Endothelial cell (in vitro differentiated cells): ENCODE data around the gene SYT7. TPM values are rescaled to one million over a fixed set of nuclear protein-coding genes. Genes with fewer than 3 reads are reported as not detected.

Experiments
- DNase-seq: peaks from one replicate; pipeline ENCODE4 v3.0.0; 2021; ENCODE audit warnings: low spot score
- H3K27ac Mint-ChIP-seq: one replicate; pipeline ENCODE4 v1.8.0; 2021; ENCODE audit warnings: mixed read lengths, inconsistent platforms; ENCODE audit not compliant: unreplicated experiment
- H3K27me3 Mint-ChIP-seq: one replicate; pipeline ENCODE4 v1.8.0; 2021; ENCODE audit warnings: mild to moderate bottlenecking, moderate library complexity, mixed read lengths, inconsistent platforms; ENCODE audit not compliant: unreplicated experiment
- H3K36me3 Mint-ChIP-seq: one replicate; pipeline ENCODE4 v1.8.0; 2021; ENCODE audit warnings: mild to moderate bottlenecking, low read depth, mixed read lengths, inconsistent platforms; ENCODE audit not compliant: unreplicated experiment
- H3K4me1 Mint-ChIP-seq: one replicate; pipeline ENCODE4 v1.8.0; 2021; ENCODE audit warnings: mild to moderate bottlenecking, mixed read lengths, inconsistent platforms; ENCODE audit not compliant: unreplicated experiment
- H3K4me3 Mint-ChIP-seq: one replicate; pipeline ENCODE4 v1.8.0; 2021; ENCODE audit warnings: mild to moderate bottlenecking, mixed read lengths, inconsistent platforms; ENCODE audit not compliant: unreplicated experiment
- H3K9me3 Mint-ChIP-seq: one replicate; pipeline ENCODE4 v1.8.0; 2021; ENCODE audit warnings: mixed read lengths, inconsistent platforms; ENCODE audit not compliant: unreplicated experiment
- CTCF ChIP-seq: fragments of 200-600 bp; sonication (generic); IDR thresholded peaks from one replicate; pipeline ENCODE4 v1.5.0; 2021; ENCODE audit warnings: antibody characterized with exemption; ENCODE audit not compliant: unreplicated experiment
- total RNA-seq: library from RNA; stranded (reverse); fragmentation: NEBNext Ultra II Directional; extraction: Animal tissue kit (Norgen Biotek cat#: 25700); gene quantifications from one replicate; pipeline ENCODE4 v1.2.1, GENCODE V29; 2021; ENCODE audit not compliant: unreplicated experiment

The SYT7 gene
- total RNA-seq, 1 donor from 2014 or later = 9.7 TPM

GRCh38 chr11:61539006-61539405, 41.9 kb downstream of the SYT7 start:
- peaks cover 4% of the 10 kb centered on the region for H3K36me3 Mint-ChIP-seq
- no peak for DNase-seq
- H3K4me3 Mint-ChIP-seq = no peak overlapping the region
- no peak for TF ChIP-seq CTCF
- H3K4me1 Mint-ChIP-seq = peaks cover 21% of the 10 kb centered on the region
- no peak overlapping the region for H3K27ac Mint-ChIP-seq
- H3K27me3 Mint-ChIP-seq = peaks cover 15% of the 10 kb centered on the region
- H3K9me3 Mint-ChIP-seq = no peaks in the 10 kb centered on the region

GRCh38 chr11:61538636-61538961, 42.3 kb downstream of the SYT7 start:
- no peaks in the 10 kb centered on the region for H3K9me3 Mint-ChIP-seq
- H3K4me1 Mint-ChIP-seq = peaks cover 21% of the 10 kb centered on the region
- no peak for TF ChIP-seq CTCF

GRCh38 chr11:61537326-61537725, 43.5 kb downstream of the SYT7 start:
- Mint-ChIP-seq H3K4me1 (peaks cover 21% of the 10 kb centered on the region), H3K27ac (no peak overlapping the region), H3K9me3 (no peaks in the 10 kb centered on the region), H3K36me3 (peaks cover 4% of the 10 kb centered on the region), H3K27me3 (peaks cover 17% of the 10 kb centered on the region), H3K4me3 (no peak overlapping the region)
- no peak for DNase-seq
- TF ChIP-seq CTCF = no peak

More at GRCh38 chr11:61538636-61538961, 42.3 kb downstream of the SYT7 start:
- peaks cover 4% of the 10 kb centered on the region for H3K36me3 Mint-ChIP-seq
- no peak for DNase-seq
- no peak overlapping the region for H3K27ac Mint-ChIP-seq
- peaks cover 15% of the 10 kb centered on the region for H3K27me3 Mint-ChIP-seq
- no peak overlapping the region for H3K4me3 Mint-ChIP-seq

- TF ChIP-seq CTCF = no peak
- H3K4me3 Mint-ChIP-seq = no peak overlapping the region
- no peak for DNase-seq
- H3K4me1 Mint-ChIP-seq = peaks cover 20% of the 10 kb centered on the region
- H3K27me3 Mint-ChIP-seq = peaks cover 17% of the 10 kb centered on the region
- no peaks in the 10 kb centered on the region for H3K9me3 Mint-ChIP-seq
- H3K36me3 Mint-ChIP-seq = peaks cover 4% of the 10 kb centered on the region
- H3K27ac Mint-ChIP-seq = no peak overlapping the region
Measured at GRCh38 chr11:61536676-61537270, 44.1 kb downstream of the SYT7 start.

GRCh38 chr11:61535998-61536675, 44.7 kb downstream of the SYT7 start:
- Mint-ChIP-seq H3K4me3 (no peak overlapping the region), H3K27me3 (peaks cover 12% of the 10 kb centered on the region), H3K4me1 (peaks cover 13% of the 10 kb centered on the region), H3K9me3 (no peaks in the 10 kb centered on the region), H3K36me3 (peaks cover 4% of the 10 kb centered on the region), H3K27ac (no peak overlapping the region)
- TF ChIP-seq CTCF = no peak
- DNase-seq = no peak
